H1 (cell line): ENCODE measurements around the gene HOXA11. TPM values are rescaled to one million over a fixed set of nuclear protein-coding genes. Genes with fewer than 3 reads are reported as not detected.

Experiments used
- GABPA ChIP-seq: IDR thresholded peaks from 2 replicates; pipeline ENCODE4 v1.6.1; 2011; ENCODE audit warnings: mild to moderate bottlenecking, low read length, moderate library complexity, borderline replicate concordance; ENCODE audit not compliant: insufficient read depth
- RFX5 ChIP-seq: IDR thresholded peaks from 2 replicates; pipeline ENCODE4 v1.6.1; 2011; ENCODE audit warnings: low read depth, low read length, improper control_type of control experiment, borderline replicate concordance
- SIN3A ChIP-seq, 2 experiments: IDR thresholded peaks in 1 of 2; conservative IDR thresholded peaks in 1 of 2; 2 replicates each; pipeline ENCODE4 v1.6.1; 2011 to 2012; ENCODE audit warnings: low read length in 2 of 2, improper control_type of control experiment in 1 of 2, low read depth in 1 of 2, mild to moderate bottlenecking in 1 of 2
- SUZ12 ChIP-seq: fragments of 200-600 bp; sonication (generic); IDR thresholded peaks from 2 replicates; pipeline ENCODE4 v1.6.1; 2012; ENCODE audit warnings: mild to moderate bottlenecking, inconsistent platforms, low read length, moderate library complexity, mixed read lengths
- YY1 ChIP-seq: IDR thresholded peaks from 2 replicates; pipeline ENCODE4 v1.6.1; 2011; ENCODE audit warnings: low read depth, mild to moderate bottlenecking, low read length
- polyA plus RNA-seq, 7 experiments: library from polyadenylated mRNA; depleted of rRNA in 3 of 7; stranded (reverse) in 5 of 7; unstranded in 2 of 7; fragments of >200 nt in 5 of 7; fragments of 200-250 nt in 2 of 7; gene quantifications; 1 replicate in 5 of 7; 2 replicates in 1 of 7; 4 replicates in 1 of 7; pipeline versions ENCODE4 v1.2.1 to v1.2.3, GENCODE V29; 2011 to 2013; ENCODE audit warnings: missing spikeins in 2 of 7, mixed read lengths in 2 of 7
- total RNA-seq: library from RNA; stranded (reverse); fragmentation: NEBNext Ultra II Directional; extraction: Animal tissue kit (Norgen Biotek cat#: 25700); gene quantifications from 2 replicates; pipeline ENCODE4 v1.2.1, GENCODE V29; 2021
- TF ChIP-seq, protein P1 (sequence below): fragments of 300-600 bp; sonication (generic); IDR thresholded peaks from 2 replicates; pipeline ENCODE4 v1.7.1; 2012; ENCODE audit warnings: low read length, moderate library complexity, mild to moderate bottlenecking, inconsistent platforms; ENCODE audit not compliant: insufficient replicate concordance

HOXA11 gene
- total and polyA plus RNA-seq, 2 of the 8 experiments (the other 6 are each of a cell fraction or from before 2014, with no cell fraction given), result not detected

- TF ChIP-seq, protein P1, sequence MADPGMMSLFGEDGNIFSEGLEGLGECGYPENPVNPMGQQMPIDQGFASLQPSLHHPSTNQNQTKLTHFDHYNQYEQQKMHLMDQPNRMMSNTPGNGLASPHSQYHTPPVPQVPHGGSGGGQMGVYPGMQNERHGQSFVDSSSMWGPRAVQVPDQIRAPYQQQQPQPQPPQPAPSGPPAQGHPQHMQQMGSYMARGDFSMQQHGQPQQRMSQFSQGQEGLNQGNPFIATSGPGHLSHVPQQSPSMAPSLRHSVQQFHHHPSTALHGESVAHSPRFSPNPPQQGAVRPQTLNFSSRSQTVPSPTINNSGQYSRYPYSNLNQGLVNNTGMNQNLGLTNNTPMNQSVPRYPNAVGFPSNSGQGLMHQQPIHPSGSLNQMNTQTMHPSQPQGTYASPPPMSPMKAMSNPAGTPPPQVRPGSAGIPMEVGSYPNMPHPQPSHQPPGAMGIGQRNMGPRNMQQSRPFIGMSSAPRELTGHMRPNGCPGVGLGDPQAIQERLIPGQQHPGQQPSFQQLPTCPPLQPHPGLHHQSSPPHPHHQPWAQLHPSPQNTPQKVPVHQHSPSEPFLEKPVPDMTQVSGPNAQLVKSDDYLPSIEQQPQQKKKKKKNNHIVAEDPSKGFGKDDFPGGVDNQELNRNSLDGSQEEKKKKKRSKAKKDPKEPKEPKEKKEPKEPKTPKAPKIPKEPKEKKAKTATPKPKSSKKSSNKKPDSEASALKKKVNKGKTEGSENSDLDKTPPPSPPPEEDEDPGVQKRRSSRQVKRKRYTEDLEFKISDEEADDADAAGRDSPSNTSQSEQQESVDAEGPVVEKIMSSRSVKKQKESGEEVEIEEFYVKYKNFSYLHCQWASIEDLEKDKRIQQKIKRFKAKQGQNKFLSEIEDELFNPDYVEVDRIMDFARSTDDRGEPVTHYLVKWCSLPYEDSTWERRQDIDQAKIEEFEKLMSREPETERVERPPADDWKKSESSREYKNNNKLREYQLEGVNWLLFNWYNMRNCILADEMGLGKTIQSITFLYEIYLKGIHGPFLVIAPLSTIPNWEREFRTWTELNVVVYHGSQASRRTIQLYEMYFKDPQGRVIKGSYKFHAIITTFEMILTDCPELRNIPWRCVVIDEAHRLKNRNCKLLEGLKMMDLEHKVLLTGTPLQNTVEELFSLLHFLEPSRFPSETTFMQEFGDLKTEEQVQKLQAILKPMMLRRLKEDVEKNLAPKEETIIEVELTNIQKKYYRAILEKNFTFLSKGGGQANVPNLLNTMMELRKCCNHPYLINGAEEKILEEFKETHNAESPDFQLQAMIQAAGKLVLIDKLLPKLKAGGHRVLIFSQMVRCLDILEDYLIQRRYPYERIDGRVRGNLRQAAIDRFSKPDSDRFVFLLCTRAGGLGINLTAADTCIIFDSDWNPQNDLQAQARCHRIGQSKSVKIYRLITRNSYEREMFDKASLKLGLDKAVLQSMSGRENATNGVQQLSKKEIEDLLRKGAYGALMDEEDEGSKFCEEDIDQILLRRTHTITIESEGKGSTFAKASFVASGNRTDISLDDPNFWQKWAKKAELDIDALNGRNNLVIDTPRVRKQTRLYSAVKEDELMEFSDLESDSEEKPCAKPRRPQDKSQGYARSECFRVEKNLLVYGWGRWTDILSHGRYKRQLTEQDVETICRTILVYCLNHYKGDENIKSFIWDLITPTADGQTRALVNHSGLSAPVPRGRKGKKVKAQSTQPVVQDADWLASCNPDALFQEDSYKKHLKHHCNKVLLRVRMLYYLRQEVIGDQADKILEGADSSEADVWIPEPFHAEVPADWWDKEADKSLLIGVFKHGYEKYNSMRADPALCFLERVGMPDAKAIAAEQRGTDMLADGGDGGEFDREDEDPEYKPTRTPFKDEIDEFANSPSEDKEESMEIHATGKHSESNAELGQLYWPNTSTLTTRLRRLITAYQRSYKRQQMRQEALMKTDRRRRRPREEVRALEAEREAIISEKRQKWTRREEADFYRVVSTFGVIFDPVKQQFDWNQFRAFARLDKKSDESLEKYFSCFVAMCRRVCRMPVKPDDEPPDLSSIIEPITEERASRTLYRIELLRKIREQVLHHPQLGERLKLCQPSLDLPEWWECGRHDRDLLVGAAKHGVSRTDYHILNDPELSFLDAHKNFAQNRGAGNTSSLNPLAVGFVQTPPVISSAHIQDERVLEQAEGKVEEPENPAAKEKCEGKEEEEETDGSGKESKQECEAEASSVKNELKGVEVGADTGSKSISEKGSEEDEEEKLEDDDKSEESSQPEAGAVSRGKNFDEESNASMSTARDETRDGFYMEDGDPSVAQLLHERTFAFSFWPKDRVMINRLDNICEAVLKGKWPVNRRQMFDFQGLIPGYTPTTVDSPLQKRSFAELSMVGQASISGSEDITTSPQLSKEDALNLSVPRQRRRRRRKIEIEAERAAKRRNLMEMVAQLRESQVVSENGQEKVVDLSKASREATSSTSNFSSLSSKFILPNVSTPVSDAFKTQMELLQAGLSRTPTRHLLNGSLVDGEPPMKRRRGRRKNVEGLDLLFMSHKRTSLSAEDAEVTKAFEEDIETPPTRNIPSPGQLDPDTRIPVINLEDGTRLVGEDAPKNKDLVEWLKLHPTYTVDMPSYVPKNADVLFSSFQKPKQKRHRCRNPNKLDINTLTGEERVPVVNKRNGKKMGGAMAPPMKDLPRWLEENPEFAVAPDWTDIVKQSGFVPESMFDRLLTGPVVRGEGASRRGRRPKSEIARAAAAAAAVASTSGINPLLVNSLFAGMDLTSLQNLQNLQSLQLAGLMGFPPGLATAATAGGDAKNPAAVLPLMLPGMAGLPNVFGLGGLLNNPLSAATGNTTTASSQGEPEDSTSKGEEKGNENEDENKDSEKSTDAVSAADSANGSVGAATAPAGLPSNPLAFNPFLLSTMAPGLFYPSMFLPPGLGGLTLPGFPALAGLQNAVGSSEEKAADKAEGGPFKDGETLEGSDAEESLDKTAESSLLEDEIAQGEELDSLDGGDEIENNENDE, result no peak
- TF ChIP-seq YY1 (no peak), SIN3A (conservative IDR thresholded peaks at IDR 0.05 in 1 of 2, IDR thresholded peaks at IDR 0.05 in 1 of 2; ENCODE audit: low read depth in 1 of 2, low read length in 2 of 2) (no peak), SUZ12 (peak; percentile 89), RFX5 (no peak), GABPA (0 out of 2 replicates have a peak, but pooled peaks have one; percentile 37)
These were observed 19.7 kb downstream of the HOXA11 start, which contains the start of gene HOXA9 (continued) for GRCh38 chr7:27165089-27165995.
